HepG2 (cell line): ENCODE measurements around the gene LOXL3. TPM values are rescaled to one million over a fixed set of nuclear protein-coding genes. Genes with fewer than 3 reads are reported as not detected.

ENCODE experiments used
- ETV5 ChIP-seq: IDR thresholded peaks from 2 replicates; pipeline ENCODE4 v1.6.1; 2018; ENCODE audit warnings: missing biosample characterization, missing genetic modification reagents, inconsistent platforms, borderline replicate concordance
- GLI4 ChIP-seq: sonication (generic); formaldehyde crosslinking; IDR thresholded peaks from 2 replicates; pipeline ENCODE4 v1.5.1; 2020; ENCODE audit warnings: missing genetic modification reagents, mild to moderate bottlenecking, moderate library complexity, borderline replicate concordance
- PAWR ChIP-seq: sonication (generic); formaldehyde crosslinking; IDR thresholded peaks from 2 replicates; pipeline ENCODE4 v1.4.0; 2020; ENCODE audit warnings: missing genetic modification reagents, mild to moderate bottlenecking, borderline replicate concordance
- PCBP1 ChIP-seq: fragments of 200-400 bp; formaldehyde crosslinking; IDR thresholded peaks from 2 replicates; pipeline ENCODE4 v1.6.1; 2017; ENCODE audit warnings: mild to moderate bottlenecking, low read depth, low read length, borderline replicate concordance
- RAD51 ChIP-seq: fragments of 450-650 bp; IDR thresholded peaks from 2 replicates; pipeline ENCODE4 v1.6.1; 2016; ENCODE audit warnings: borderline replicate concordance
- REST ChIP-seq, 2 experiments: IDR thresholded peaks; 2 replicates each; pipeline ENCODE4 v1.6.1; 2011 to 2012; ENCODE audit warnings: low read length in 2 of 2, borderline replicate concordance in 1 of 2, low read depth in 1 of 2, mild to moderate bottlenecking in 1 of 2, moderate library complexity in 1 of 2
- TAF15 ChIP-seq: fragments of 200-400 bp; formaldehyde crosslinking; IDR thresholded peaks from one replicate; pipeline ENCODE4 v1.6.1; 2018; ENCODE audit warnings: mild to moderate bottlenecking, low read depth, low read length; ENCODE audit not compliant: poor library complexity, severe bottlenecking
- TBL1XR1 ChIP-seq: fragments of 150-350 bp; IDR thresholded peaks from 2 replicates; pipeline ENCODE4 v1.6.1; 2014; ENCODE audit warnings: borderline replicate concordance, low read length; ENCODE audit not compliant: partially characterized antibody
- ZNF574 ChIP-seq: sonication (generic); formaldehyde crosslinking; IDR thresholded peaks from 2 replicates; pipeline ENCODE4 v1.4.0; 2020; ENCODE audit warnings: missing genetic modification reagents
- ZNF607 ChIP-seq: sonication (generic); formaldehyde crosslinking; IDR thresholded peaks from 2 replicates; pipeline ENCODE4 v1.5.1; 2020; ENCODE audit warnings: missing genetic modification reagents, mild to moderate bottlenecking, borderline replicate concordance
- ZNF646 ChIP-seq: sonication (generic); formaldehyde crosslinking; IDR thresholded peaks from 2 replicates; pipeline ENCODE4 v1.9.0; 2021; ENCODE audit warnings: mild to moderate bottlenecking, missing genetic modification reagents
- ZNF672 ChIP-seq: sonication (generic); formaldehyde crosslinking; IDR thresholded peaks from 2 replicates; pipeline ENCODE4 v1.8.1; 2022; ENCODE audit warnings: missing genetic modification reagents
- polyA plus RNA-seq, 8 experiments: library from polyadenylated mRNA; depleted of rRNA in 3 of 8; stranded (reverse) in 7 of 8; unstranded in 1 of 8; fragments of >200 nt; fragmentation: Illumina TruSeq in 4 of 8; extraction: Trizol in 4 of 8; gene quantifications; 2 replicates each; pipeline versions ENCODE4 v1.2.1 to v1.2.3, GENCODE V29; 2011 to 2016; ENCODE audit warnings: low read depth in 4 of 8, missing spikeins in 1 of 8, mixed read lengths in 1 of 8; ENCODE audit not compliant: insufficient read depth in 1 of 8
- total RNA-seq, 5 experiments: library from RNA; depleted of rRNA; stranded (reverse); fragments of >200 nt; fragmentation: Illumina TruSeq; extraction: Trizol; gene quantifications; 2 replicates each; pipeline ENCODE4 v1.2.3, GENCODE V29; 2016; ENCODE audit warnings: low read depth in 1 of 5

Gene LOXL3
- total and polyA plus RNA-seq, 2 of the 13 experiments (the other 11 are each of a cell fraction or from before 2014, with no cell fraction given): 0.55 to 6.5 TPM

- peak; percentile 97 for TF ChIP-seq ZNF574 (CRISPR knock-in tag)
- no peak for TF ChIP-seq ZNF646 (CRISPR knock-in tag)
- TF ChIP-seq TAF15: peak; percentile 74
- 0 out of 2 replicates have a peak, but pooled peaks have one; percentile 88 for TF ChIP-seq PCBP1
- no peak for TF ChIP-seq PAWR (CRISPR knock-in tag)
- no peak for TF ChIP-seq ETV5 (CRISPR knock-in tag)
- peak; percentile 28 for TF ChIP-seq TBL1XR1
- TF ChIP-seq RAD51: no peak
- TF ChIP-seq ZNF672: 0 out of 2 replicates have a peak, but pooled peaks have one; percentile 62
- TF ChIP-seq GLI4 (CRISPR knock-in tag): peak; percentile 95; the same call in 1 of the 2 replicates
- TF ChIP-seq REST (IDR thresholded peaks at IDR 0.05; ENCODE audit: borderline replicate concordance in 1 of 2, low read depth in 1 of 2, low read length in 2 of 2): peak in 1 of 2 experiments; percentile 62; a peak in 1 of 4 replicates
- peak; percentile 36; the same call in 1 of the 2 replicates for TF ChIP-seq ZNF607
These were observed 70.7 kb downstream of the LOXL3 start, which contains the start of the genes CCDC142 and TTC31 (continued) for GRCh38 chr2:74482801-74483674.
